OCI-LY1 (cell line): Measurements from ENCODE around the gene TMA7B.

Source experiments
- CTCF ChIP-seq: fragments of 200-600 bp; sonication (generic), shearing (Covaris generic); IDR thresholded peaks from 2 replicates; pipeline ENCODE4 v1.5.1; 2017; ENCODE audit warnings: mild to moderate bottlenecking, antibody characterized with exemption, low read length, moderate library complexity, mixed read lengths
- EZH2 ChIP-seq: fragments of 200-600 bp; sonication (generic), shearing (Covaris generic); IDR thresholded peaks from 2 replicates; pipeline ENCODE4 v1.8.0; 2017; ENCODE audit warnings: borderline replicate concordance, mixed run types, mild to moderate bottlenecking, antibody characterized with exemption, low read length, moderate library complexity, mixed read lengths

- no peak for TF ChIP-seq CTCF
- TF ChIP-seq EZH2 = no peak
Observed at GRCh38 chr22:39931251-39931650, 28.9 kb upstream of the TMA7B start.
